Adrenal gland (tissue), 5 donors: Measurements from ENCODE around the gene GPC5.

ENCODE experiments used
- CTCF ChIP-seq, 6 experiments: fragments of 450-650 bp in 4 of 6; fragments of 200-600 bp in 2 of 6; sonication (generic) in 1 of 6; IDR thresholded peaks; 1 replicate in 5 of 6; 2 replicates in 1 of 6; pipeline versions ENCODE4 v1.5.1 to v1.8.0; 2016 to 2021; ENCODE audit warnings: antibody characterized with exemption in 6 of 6, mild to moderate bottlenecking in 2 of 6, moderate library complexity in 1 of 6
- POLR2A ChIP-seq, 2 donors: fragments of 450-650 bp; IDR thresholded peaks; one replicate each; pipeline ENCODE4 v1.6.1; 2017; ENCODE audit warnings: antibody characterized with exemption in 2 of 2, mild to moderate bottlenecking in 2 of 2, moderate library complexity in 1 of 2
- donor health status: DM: no; HTN: no; CAD: no.

GRCh38 chr13:92668157-92668556 is 1269.7 kb downstream of the GPC5 start:
- TF ChIP-seq CTCF (IDR thresholded peaks at IDR 0.05) (no peak), POLR2A (IDR thresholded peaks at IDR 0.05) (no peak)
